BLaER1 (cell line): ENCODE measurements around the gene MEST.
A peak's percentile ranks its signal among the peaks of the same experiment; 100 is the strongest.

Source experiments
- H3K27ac ChIP-seq: shearing (Covaris generic); formaldehyde crosslinking; 2 replicates; pipeline ENCODE4 v1.8.1; 2022
- H3K27me3 ChIP-seq: shearing (Covaris generic); formaldehyde crosslinking; 2 replicates; pipeline ENCODE4 v1.8.1; 2022
- H3K36me3 ChIP-seq: shearing (Covaris generic); formaldehyde crosslinking; 2 replicates; pipeline ENCODE4 v1.8.1; 2022
- H3K4me1 ChIP-seq: shearing (Covaris generic); formaldehyde crosslinking; 2 replicates; pipeline ENCODE4 v1.8.1; 2022
- H3K4me2 ChIP-seq: shearing (Covaris generic); formaldehyde crosslinking; 2 replicates; pipeline ENCODE4 v1.8.1; 2022
- H3K4me3 ChIP-seq: shearing (Covaris generic); formaldehyde crosslinking; 2 replicates; pipeline ENCODE4 v1.8.1; 2022
- H3K9ac ChIP-seq: shearing (Covaris generic); formaldehyde crosslinking; 2 replicates; pipeline ENCODE4 v1.8.1; 2022
- H3K9me3 ChIP-seq: shearing (Covaris generic); formaldehyde crosslinking; 2 replicates; pipeline ENCODE4 v1.8.1; 2022
- H4K20me1 ChIP-seq: shearing (Covaris generic); formaldehyde crosslinking; 2 replicates; pipeline ENCODE4 v1.8.1; 2022
- Cebpa-rat ChIP-seq: shearing (Covaris generic); IDR thresholded peaks from 2 replicates; pipeline ENCODE4 v1.8.1; 2022

The MEST gene

DNA sequence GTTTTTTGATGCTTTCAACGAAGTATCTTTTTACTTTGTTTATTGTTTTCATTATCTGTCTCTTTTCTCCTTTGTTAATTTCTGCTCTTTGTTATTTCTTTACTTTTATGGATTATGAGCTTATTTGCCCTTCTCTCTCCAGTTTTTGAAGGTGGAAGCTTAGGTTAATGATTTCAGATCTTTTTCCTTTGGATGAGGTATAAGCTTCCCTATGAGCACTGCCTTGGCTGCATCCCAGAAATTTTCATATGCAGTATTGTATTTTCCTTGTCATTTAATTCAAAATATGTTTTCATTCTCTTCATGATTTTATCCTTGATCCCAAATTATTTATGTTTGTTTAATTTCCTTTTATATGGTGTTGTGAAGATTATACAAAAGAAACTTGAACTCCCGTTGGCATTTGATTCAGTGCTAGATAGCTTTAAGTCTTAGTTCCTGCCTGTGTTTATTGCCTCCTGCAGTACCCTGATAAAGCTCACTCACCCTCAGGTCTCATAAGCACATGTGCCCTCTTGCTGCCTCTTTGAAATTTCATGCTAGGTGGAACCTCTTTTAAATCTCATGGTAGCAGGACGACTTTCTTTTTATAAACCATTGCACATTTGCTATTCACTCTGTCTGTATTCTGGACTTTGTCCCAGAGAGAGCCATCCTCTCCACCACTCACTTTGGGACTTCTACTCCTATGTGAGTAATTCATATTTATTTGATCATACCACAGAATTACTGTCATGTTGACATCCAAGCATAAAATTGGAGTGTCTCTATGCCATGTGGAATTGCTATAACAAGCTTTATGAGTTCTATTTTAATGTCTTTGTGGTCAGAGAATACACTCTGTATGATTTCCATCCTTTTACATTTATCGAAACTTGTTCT, 28.1 kb upstream of the MEST start:
- Histone ChIP-seq H3K4me2 (no peak overlapping the region), H3K36me3 (no peaks in the 10 kb centered on the region), H3K9me3 (peaks cover 14% of the 10 kb centered on the region), H3K4me1 (no peaks in the 10 kb centered on the region), H4K20me1 (no peaks in the 10 kb centered on the region), H3K9ac (no peak overlapping the region), H3K27me3 (no peaks in the 10 kb centered on the region), H3K4me3 (no peak overlapping the region), H3K27ac (no peak overlapping the region)
- no peak for TF ChIP-seq Cebpa-rat

GRCh38 chr7:130468612-130469011, 23.3 kb upstream of the MEST start:
- H4K20me1 ChIP-seq = no peaks in the 10 kb centered on the region
- no peaks in the 10 kb centered on the region for H3K27me3 ChIP-seq
- H3K36me3 ChIP-seq = no peaks in the 10 kb centered on the region
- no peak overlapping the region for H3K27ac ChIP-seq
- H3K4me1 ChIP-seq = peaks cover 6% of the 10 kb centered on the region
- no peak overlapping the region for H3K4me3 ChIP-seq
- H3K4me2 ChIP-seq = no peak overlapping the region
- H3K9me3 ChIP-seq = 0 out of 2 replicates have a peak, but pooled peaks cover 4% of the 10 kb centered on the region
- no peak for TF ChIP-seq Cebpa-rat
- H3K9ac ChIP-seq = no peak overlapping the region

- Histone ChIP-seq H3K27me3 (no peaks in the 10 kb centered on the region), H3K36me3 (no peaks in the 10 kb centered on the region), H3K4me2 (no peak overlapping the region), H3K4me1 (peaks cover 9% of the 10 kb centered on the region), H3K4me3 (no peak overlapping the region), H3K27ac (no peak overlapping the region), H3K9ac (no peak overlapping the region), H4K20me1 (no peaks in the 10 kb centered on the region), H3K9me3 (no peaks in the 10 kb centered on the region)
- no peak for TF ChIP-seq Cebpa-rat
These were observed 19.9 kb upstream of the MEST start for GRCh38 chr7:130471974-130472373.

- no peaks in the 10 kb centered on the region for H3K27me3 ChIP-seq
- H3K4me2 ChIP-seq = peak overlapping the region; percentile 4; the same call in 1 of the 2 replicates
- peaks cover 9% of the 10 kb centered on the region for H3K4me1 ChIP-seq
- no peak overlapping the region for H3K4me3 ChIP-seq
- H4K20me1 ChIP-seq = no peaks in the 10 kb centered on the region
- TF ChIP-seq Cebpa-rat = no peak
- H3K9ac ChIP-seq = no peak overlapping the region
- no peak overlapping the region for H3K27ac ChIP-seq
- H3K36me3 ChIP-seq = no peaks in the 10 kb centered on the region
- peaks cover 7% of the 10 kb centered on the region; the same call in 1 of the 2 replicates for H3K9me3 ChIP-seq
These were observed 18.6 kb upstream of the MEST start for GRCh38 chr7:130473289-130473688.

- Histone ChIP-seq H4K20me1 (no peaks in the 10 kb centered on the region), H3K9me3 (peaks cover 7% of the 10 kb centered on the region; the same call in 1 of the 2 replicates), H3K27me3 (no peaks in the 10 kb centered on the region), H3K4me2 (no peak overlapping the region), H3K27ac (no peak overlapping the region), H3K36me3 (no peaks in the 10 kb centered on the region), H3K9ac (no peak overlapping the region), H3K4me1 (peaks cover 9% of the 10 kb centered on the region), H3K4me3 (no peak overlapping the region)
- TF ChIP-seq Cebpa-rat = no peak
These were observed 18.0 kb upstream of the MEST start for GRCh38 chr7:130473876-130474275.

DNA sequence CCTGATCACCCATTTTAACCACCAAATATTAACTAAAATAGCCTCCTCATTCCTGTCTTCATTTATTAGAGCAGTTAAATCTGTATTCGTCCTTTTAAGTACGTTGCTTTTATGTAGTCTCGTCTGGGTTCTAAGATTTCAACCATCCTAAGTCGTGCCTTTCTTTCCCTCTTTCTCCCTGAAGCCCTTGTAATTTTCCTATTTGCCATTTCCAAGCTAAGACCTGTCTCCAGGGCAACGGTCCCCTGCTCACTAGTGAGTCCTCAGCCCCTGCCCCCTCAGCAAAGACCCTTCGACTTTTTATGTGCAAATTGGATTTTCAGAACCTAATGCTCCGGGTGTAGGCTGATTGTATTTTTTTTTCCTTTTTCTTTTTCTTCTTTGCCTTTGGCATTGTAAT, 16.1 kb upstream of the MEST start:
- no peaks in the 10 kb centered on the region for H3K27me3 ChIP-seq
- H3K4me3 ChIP-seq = no peak overlapping the region
- no peaks in the 10 kb centered on the region for H4K20me1 ChIP-seq
- no peaks in the 10 kb centered on the region for H3K36me3 ChIP-seq
- no peak overlapping the region for H3K27ac ChIP-seq
- no peak overlapping the region for H3K4me2 ChIP-seq
- peaks cover 9% of the 10 kb centered on the region for H3K4me1 ChIP-seq
- no peak overlapping the region for H3K9ac ChIP-seq
- H3K9me3 ChIP-seq = peaks cover 7% of the 10 kb centered on the region; the same call in 1 of the 2 replicates
- TF ChIP-seq Cebpa-rat = no peak

DNA sequence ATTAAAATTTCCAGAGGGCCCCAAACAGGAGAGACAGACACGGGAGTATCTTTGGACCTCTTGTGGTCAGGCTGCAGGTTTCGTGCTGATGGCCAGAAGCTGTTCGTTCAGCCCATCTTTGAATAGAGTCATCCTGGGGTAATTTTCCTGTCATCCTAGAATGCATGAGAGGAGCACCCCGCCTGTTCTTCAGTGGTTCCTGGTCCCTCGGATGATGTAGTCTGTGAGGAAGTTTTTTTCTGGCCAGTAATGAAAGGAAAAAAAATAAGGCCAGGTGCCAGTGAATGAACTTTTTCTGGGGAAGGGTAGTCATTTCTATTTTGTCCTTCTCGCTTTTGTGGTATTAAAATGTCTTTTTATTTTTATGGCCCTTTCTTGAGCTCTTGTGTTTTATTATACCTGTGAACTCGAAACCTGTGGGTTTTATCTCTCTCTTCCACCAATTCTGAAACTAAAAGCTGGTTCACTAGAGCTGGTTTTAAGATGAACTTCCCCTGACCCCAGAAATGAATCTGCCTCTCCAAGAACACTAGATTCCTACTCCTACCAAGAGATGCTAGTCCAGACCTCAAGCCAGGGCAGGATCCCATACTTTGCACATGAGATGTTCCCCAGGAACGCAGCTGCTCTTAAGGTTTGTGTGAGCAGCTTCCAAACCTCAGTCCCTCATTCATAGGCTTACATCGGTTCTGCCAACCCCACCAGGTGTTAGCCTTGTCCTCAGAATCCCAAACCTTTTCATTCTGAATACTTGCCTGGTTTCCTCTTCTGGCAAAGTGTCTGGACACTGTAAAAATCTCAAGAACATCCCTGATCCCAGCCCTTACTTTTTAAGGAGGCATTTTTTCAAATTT, 15.4 kb upstream of the MEST start:
- Histone ChIP-seq H3K36me3 (no peaks in the 10 kb centered on the region), H3K4me2 (no peak overlapping the region), H4K20me1 (no peaks in the 10 kb centered on the region)

DNA sequence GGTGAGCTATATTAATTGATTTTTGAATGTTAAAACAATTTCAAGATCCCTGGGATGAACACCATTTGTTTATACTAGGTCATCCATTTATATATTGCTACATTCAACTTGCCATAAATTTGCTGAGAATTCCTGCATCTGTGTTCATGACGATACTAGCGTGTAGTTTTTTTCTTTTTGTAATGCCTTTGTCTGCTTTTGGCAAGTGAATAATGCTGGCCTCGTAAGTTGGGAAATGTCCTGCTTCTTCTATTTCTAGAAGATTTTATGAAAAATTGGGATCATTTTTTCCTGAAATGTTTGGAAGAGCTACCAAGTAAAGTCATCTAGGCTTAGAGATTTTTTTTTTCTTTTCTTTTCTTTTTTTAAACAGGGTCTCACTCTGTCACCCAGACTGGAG, 12.9 kb upstream of the MEST start:
- no peaks in the 10 kb centered on the region for H3K27me3 ChIP-seq
- H3K36me3 ChIP-seq = no peaks in the 10 kb centered on the region
- H3K4me3 ChIP-seq = no peak overlapping the region
- no peak overlapping the region for H3K9ac ChIP-seq
- TF ChIP-seq Cebpa-rat = no peak
- no peaks in the 10 kb centered on the region for H3K4me1 ChIP-seq
- no peak overlapping the region for H3K4me2 ChIP-seq
- no peak overlapping the region for H3K27ac ChIP-seq
- peaks cover 7% of the 10 kb centered on the region; the same call in 1 of the 2 replicates for H3K9me3 ChIP-seq
- H4K20me1 ChIP-seq = no peaks in the 10 kb centered on the region

More for the DNA sequence above, 15.4 kb upstream of the MEST start:
- Histone ChIP-seq H3K4me1 (peaks cover 9% of the 10 kb centered on the region), H3K9ac (no peak overlapping the region), H3K4me3 (no peak overlapping the region), H3K27ac (no peak overlapping the region), H3K27me3 (no peaks in the 10 kb centered on the region), H3K9me3 (peaks cover 7% of the 10 kb centered on the region; the same call in 1 of the 2 replicates)
- no peak for TF ChIP-seq Cebpa-rat

DNA sequence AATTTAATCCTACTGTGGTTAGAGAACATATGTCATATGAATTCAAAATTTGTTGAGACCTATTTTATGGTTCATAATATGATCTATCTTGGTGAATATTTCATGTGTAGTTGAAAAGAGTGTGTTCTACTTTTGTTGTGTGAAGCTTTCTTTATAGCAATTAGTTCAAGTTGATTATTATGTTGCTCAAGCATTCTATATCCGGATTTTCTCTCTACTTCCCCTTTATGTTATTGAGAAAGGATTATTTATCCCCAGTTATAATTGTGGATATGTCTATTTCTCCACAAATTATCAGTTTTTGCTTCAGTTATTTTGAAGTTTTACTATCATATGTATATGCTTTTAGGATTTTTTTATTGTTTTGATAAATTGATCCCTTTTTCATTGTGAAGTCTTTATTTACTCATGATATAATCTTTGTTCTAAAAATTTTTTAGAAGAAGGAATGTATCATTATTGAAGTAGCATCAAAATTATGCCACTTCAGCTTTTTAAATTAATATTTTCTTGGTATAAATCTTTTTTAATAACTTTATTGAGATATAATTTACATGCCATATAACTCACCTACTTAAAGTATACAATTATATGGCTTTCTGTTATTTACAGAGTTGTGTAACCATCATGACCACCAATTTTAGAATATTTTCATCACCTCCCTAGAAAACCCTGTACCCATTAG, 12.0 kb upstream of the MEST start:
- no peaks in the 10 kb centered on the region for H3K27me3 ChIP-seq
- no peak overlapping the region for H3K4me2 ChIP-seq
- H4K20me1 ChIP-seq = no peaks in the 10 kb centered on the region
- H3K9ac ChIP-seq = no peak overlapping the region
- H3K27ac ChIP-seq = no peak overlapping the region
- no peak for TF ChIP-seq Cebpa-rat
- no peaks in the 10 kb centered on the region for H3K36me3 ChIP-seq
- H3K4me3 ChIP-seq = no peak overlapping the region
- H3K9me3 ChIP-seq = peaks cover 7% of the 10 kb centered on the region; the same call in 1 of the 2 replicates
- no peaks in the 10 kb centered on the region for H3K4me1 ChIP-seq
